ENCODE data around the gene CEP112. TPM values are rescaled to one million over a fixed set of nuclear protein-coding genes. Genes with fewer than 3 reads are reported as not detected.
A peak's percentile ranks its signal among the peaks of the same experiment; 100 is the strongest.

Gene CEP112
- total RNA-seq, 1 donor from 2014 or later: 3.1 TPM

GRCh38 chr17:65664696-65665095, 527.2 kb downstream of the CEP112 start:
- ATAC-seq: no peak
- no peak for DNase-seq (ENCODE audit: low spot score)

GRCh38 chr17:65664266-65664665, 527.7 kb downstream of the CEP112 start:
- DNase-seq (ENCODE audit: low spot score) (no peak), ATAC-seq (no peak)

DNA sequence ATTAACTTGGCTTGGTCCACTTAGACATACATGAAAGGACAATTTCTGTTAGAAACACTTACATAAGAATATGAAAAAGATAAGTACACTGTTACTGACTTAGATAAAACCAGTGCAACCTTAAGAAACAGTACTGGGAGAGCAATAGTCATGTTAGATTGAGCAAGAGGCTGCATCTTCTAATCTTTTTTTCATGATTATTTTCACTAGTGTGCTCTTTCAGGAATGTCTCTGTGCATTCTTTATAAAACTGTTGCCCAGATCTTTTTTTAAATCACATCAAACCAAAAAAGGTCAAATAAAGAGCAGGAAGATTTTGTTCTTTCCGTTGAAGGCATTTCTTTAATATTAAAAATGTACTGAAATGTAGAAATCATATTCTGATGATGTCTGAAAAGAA, 529.7 kb downstream of the CEP112 start:
- no peak for ATAC-seq
- no peak for DNase-seq (ENCODE audit: low spot score)

DNA sequence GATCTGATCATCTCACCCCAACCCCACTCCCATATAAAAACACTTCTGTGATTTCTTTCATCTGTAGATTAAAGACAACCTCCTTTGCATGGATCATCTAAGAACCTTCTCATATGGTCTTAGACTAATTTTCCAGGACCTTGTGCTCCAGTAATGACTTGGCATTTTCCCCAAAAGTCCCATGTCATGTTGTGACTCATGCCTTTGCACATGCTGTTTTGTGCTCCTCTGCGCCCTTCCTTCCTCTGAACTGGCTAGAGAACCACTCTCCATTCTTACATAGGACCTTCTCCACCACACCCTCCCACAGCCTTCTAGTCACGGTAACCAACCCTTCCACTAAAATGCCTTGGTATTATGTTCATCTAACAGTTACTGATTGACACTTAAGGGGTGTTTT, 531.0 kb downstream of the CEP112 start:
- ATAC-seq (no peak), DNase-seq (ENCODE audit: low spot score) (no peak)

GRCh38 chr17:65660078-65660477, 531.9 kb downstream of the CEP112 start:
- ATAC-seq: no peak
- no peak for DNase-seq (ENCODE audit: low spot score)

GRCh38 chr17:65659512-65659911, 532.4 kb downstream of the CEP112 start:
- no peak for ATAC-seq
- DNase-seq (ENCODE audit: low spot score): no peak

DNA sequence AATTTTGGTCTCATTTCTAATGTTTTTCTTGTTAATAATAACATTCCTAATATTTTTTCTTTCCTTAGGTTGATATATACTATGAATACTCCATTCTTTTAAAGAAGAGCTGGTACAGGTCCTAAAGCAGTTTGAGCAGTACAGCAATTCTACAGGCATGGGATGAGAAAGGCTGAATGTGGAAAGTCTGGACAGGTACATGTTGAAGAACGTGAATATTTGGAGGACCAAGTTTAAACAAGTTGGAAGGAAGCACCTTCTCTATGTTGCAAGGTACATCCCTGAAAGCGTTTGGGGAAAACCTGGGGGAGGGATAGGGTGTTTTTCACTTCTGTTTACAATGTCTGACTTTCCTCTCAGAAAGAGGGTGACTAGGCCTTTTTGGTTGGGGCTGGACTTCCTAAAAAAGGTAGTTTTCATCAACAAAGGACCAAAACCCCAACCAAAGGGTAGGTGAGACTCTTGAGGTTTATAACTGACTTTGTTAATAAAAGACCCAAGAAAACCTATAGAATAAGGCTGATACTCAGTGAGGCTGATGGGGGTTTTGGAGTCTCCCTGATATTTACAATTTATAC, 534.6 kb downstream of the CEP112 start:
- DNase-seq (ENCODE audit: low spot score) (no peak), ATAC-seq (no peak)

DNA sequence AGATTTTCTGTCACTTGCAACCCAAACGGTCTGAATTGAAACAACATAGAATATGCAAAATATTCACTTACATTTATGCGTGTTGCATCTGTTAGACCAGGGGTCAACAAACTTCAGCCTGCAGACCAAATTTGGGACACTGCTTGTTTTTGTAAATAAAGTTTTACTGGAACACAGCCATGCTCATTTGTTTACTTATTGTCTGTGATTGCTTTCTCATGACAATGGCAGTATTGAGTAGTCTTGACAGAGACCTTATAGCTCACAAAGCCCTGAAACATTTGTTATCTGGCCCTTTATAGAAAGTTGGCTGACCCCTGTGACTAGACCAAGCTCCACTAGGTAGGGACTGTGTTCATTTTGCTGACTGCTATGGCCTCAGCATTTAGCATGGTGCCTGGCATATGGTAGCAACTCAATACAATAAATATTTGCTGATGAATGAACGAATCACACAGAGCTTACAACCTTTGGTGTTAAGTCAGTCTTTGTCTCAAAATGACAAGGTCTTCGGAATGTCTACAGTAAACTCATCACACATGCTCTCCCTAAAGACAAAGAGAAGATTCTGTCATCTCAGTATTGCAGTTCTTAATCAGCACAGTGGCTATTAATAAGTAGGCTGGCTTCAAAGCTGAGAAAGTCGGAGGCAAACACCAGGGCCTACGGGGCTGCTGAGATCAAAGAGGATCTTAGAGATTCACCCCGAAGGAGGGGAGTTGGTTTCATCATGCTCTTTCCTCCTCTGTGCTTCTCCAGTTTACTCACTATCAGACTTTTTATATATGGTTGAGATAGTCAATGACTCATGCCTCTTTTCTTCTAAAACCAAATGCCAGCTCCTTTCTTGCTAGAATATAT, 535.3 kb downstream of the CEP112 start:
- no peak for ATAC-seq
- no peak for DNase-seq (ENCODE audit: low spot score)

DNA sequence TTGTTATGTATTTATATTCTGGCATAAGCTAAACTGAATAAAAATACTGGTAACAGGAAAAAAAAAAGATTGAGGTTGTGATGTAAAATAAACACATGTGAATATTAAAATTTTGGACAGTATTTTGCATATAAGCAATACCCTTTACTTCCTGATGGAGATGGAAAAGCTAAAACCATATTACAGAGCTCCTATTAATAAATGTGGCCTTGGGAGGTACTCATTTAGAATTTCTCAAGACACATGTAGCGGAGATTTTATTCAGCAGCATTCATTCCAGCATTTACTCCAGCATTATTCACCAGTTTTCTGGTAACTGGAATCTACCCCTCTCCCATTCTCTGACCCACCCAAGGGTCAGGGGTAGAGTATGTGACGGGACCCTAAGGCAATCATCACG, 536.2 kb downstream of the CEP112 start:
- no peak for ATAC-seq

GRCh38 chr17:65644545-65644944, 547.4 kb downstream of the CEP112 start:
- ATAC-seq: no peak
- DNase-seq (ENCODE audit: low spot score): no peak

More for the DNA sequence above, 536.2 kb downstream of the CEP112 start:
- DNase-seq (ENCODE audit: low spot score): no peak

DNA sequence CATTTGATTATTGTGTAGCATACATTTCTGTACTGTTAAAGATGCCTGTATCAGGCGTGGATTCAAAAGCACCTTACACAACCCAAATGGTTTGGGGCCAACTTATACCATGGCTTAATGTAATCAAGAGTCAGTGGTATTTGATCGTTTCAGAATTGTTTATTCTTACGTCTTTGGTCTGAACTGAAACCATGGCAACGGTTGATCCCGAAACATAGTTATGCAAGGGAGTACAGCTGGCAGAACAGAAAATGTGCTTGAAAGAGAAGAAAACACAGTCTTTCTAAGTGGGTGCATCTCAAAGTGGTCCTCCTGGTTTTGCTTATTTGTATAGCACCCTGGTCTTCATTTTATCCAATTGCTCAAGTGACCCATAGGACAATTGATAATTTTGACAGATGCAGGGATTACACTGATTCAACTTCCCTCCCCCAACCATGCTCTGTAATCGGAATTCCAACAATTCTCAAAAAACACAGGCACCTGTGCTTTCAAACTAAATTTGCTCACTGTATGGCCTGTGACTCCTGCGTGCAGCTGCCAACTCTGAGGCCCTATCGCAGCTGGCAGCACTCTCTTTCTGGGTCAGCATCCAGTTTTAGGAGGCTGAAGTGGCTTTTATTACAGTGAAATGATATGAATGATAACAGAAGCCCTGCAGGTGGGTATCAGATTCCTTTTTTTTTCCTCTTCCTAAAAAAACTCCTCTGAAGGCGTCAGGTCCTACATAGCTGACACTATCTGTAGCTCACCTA, 553.5 kb downstream of the CEP112 start:
- peak; percentile 45 for ATAC-seq
- DNase-seq (ENCODE audit: low spot score): no peak

GRCh38 chr17:65637786-65638185, 554.1 kb downstream of the CEP112 start:
- ATAC-seq: no peak
- no peak for DNase-seq (ENCODE audit: low spot score)

GRCh38 chr17:65634533-65634932, 557.4 kb downstream of the CEP112 start:
- no peak for DNase-seq (ENCODE audit: low spot score)
- ATAC-seq: no peak

- no peak for DNase-seq (ENCODE audit: low spot score)
- ATAC-seq: peak; percentile 49
Observed at GRCh38 chr17:65633988-65634387, 557.9 kb downstream of the CEP112 start.

GRCh38 chr17:65633146-65633881, 558.6 kb downstream of the CEP112 start:
- ATAC-seq: no peak
- DNase-seq (ENCODE audit: low spot score): no peak

DNA sequence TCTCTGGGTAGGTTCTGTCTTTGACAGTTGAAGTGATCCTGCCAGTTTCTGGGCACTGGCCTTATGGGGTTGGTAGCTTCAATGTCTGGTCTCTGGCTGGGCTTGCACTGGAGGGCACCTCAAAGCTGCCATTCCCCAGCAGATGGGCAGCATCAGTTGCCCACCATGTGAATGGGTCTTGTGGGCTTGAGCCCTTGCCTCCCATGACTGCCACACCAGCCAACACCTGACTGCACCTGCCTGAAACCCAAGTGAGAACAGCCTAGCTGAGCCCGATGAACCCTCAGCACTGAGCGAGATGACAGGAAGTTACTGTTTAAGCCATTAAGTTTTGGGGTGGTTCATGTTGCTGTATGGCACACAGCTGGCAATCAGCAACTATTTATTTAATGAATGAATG, 561.4 kb downstream of the CEP112 start:
- ATAC-seq: no peak
- no peak for DNase-seq (ENCODE audit: low spot score)

DNA sequence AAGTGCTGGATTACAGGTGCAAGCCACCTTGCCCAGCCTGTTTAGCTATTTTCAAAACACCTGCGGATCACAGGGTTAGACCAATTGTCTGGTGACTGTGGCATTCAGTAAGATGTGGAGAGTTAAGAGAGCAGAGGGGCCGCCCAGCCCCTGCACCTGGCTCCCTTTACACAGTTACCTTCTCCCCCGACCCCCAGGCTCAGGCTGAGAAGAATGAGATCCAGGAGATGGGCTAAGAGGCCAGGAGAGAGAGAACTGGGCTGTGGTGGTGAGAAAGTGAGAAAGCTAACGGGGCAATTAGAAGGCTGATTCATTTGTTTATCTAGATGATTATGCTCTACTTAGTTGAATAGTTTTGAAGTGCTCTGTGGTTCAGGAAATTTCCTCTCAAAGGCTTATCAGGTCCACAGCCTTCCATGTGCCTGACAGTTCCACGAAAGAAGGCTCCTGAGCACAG, 562.7 kb downstream of the CEP112 start:
- ATAC-seq: no peak
- DNase-seq (ENCODE audit: low spot score): no peak

- ATAC-seq (no peak), DNase-seq (ENCODE audit: low spot score) (no peak)
Observed at GRCh38 chr17:65628644-65629036, 563.3 kb downstream of the CEP112 start.

GRCh38 chr17:65627891-65628643, 563.9 kb downstream of the CEP112 start:
- no peak for DNase-seq (ENCODE audit: low spot score)
- peak; percentile 61 for ATAC-seq

DNA sequence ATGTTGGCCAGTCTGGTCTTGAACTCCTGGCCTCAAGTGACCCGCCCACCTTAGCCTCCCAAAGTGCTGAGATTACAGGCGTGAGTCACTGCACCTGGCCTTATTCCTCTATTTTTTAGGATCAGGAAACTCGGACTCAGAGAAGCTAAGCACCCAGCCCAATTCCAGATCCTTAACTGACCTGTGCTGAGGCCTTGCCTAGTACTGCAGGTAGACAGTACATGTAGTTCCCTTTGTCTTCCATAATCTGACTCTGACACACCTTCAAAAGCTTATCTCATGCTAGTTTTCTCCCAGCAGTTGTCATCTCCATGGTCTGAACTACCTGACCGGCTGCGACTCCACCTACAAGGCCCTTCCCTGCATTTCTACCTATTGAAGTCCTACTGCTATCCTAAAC, 564.8 kb downstream of the CEP112 start:
- no peak for DNase-seq (ENCODE audit: low spot score)
- ATAC-seq: no peak

All from left lobe of liver (tissue), 2 donors.